NCI-H1417 treated with DMSO at 0.1 percent for 48 hours (cell line): Measurements from ENCODE around the gene OR6B1.

ENCODE experiments used
- DNase-seq: peaks from one replicate; lab custom pipeline; 2025; lab: John Stamatoyannopoulos, UW

OR6B1 gene

DNA sequence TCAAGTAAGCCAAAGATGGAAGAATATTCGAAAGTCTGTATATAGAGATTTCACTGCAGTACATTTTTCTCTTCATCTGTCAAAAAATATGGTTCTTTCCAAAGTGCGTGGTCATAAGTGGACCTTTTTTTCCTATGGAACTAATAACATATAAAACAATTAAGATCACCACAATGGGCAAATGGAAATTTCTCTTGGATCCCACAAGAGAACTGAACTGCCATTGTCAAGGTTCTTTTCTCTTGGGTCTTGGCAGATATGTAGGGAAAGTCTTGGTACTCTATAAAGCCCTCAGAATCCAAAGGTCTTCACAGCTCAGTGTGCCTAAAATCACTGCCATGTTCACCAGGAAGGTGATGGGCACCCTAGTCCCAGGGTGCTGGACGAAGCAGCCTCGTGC, at the start of gene OR6B1:
Gene OR6B1 (plus strand): TSS at position 301 of the 400 bp plus-strand sequence. CDS start 3,677 bp downstream, outside the sequence.
- no peak for DNase-seq

DNA sequence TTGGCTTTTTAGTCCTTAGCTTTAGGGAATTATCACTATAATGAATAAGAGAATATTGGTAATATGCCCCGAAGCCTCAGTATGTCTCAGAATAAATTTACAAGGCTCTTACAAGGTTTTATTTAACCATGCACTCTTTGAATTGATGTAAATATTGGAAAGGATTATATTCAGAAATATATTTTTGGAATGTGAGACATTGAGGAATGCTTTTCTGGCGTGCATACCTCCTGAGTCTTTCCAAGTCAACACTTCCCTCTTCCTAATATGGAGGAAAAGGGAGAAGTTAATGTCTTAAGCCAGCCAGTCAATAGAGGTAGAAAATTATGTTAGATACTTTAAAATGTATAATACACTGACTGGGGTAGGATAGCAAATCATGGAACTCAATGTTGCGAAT, 46.7 kb upstream of the OR6B1 start:
- DNase-seq: no peak

DNA sequence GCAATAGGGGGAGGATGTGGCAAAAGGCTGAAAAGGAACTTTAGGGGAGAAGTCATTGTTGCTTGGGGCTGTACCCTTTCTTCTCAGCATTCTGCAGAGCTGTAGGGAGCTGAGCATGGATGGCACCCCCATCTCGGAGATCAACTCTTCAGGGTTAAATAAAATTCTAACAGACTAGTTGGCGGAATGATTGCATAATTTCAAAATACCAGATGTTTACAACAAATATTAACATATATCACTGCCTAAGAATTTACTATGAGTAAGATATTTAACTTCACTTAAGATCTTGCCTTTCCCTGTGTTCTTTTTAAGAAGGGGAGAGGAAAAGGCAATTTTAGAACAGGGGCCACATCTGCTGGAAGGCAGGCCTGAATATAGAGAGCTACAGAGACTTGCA, 46.0 kb upstream of the OR6B1 start:
- DNase-seq: no peak

DNA sequence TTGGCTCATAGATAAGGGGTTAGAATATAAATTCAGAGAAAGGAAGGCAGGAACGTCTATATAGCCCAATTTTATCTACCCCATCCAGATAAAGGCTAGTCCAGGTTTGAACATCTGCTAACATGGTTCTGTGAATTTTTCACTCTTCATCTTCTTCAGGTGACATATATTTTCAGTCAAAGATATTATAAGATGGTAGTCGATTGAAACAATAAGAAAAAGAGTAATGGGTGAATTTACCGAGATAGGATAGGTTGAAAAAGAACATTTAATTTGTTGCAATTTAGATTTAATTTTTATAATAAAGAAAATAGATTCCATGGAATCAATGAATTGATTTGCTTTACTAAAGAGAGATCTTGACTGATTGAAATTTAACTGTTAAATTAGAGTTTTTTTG, 45.6 kb upstream of the OR6B1 start, which contains the start of gene OR2F1:
Gene OR2F1 (plus strand): TSS at position 301 of the 400 bp plus-strand sequence. CDS start 5,127 bp downstream, outside the sequence.
- no peak for DNase-seq

- DNase-seq: no peak
Measured at GRCh38 chr7:143958781-143959180, 41.3 kb upstream of the OR6B1 start.

GRCh38 chr7:143960813-143961610, 39.1 kb upstream of the OR6B1 start:
- no peak for DNase-seq

DNA sequence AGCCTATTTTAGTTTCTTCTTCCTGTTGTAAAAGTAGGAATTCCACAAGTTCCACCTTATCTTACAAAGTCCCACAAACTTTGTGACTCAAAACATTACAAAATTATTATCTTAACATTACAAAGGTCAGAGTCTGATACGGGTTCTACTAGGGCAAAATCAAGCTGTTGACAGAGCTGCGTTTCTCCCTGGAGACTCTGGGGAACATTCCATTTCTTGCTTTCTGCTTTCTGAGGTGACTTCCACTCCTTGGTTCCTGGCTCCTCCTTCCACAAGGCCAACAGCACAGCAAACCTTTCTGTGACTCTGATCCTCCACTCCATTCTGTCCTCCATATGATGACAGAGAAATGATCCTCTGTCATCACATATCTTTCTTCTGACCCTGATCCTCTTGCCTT, 34.8 kb upstream of the OR6B1 start:
- no peak for DNase-seq

DNA sequence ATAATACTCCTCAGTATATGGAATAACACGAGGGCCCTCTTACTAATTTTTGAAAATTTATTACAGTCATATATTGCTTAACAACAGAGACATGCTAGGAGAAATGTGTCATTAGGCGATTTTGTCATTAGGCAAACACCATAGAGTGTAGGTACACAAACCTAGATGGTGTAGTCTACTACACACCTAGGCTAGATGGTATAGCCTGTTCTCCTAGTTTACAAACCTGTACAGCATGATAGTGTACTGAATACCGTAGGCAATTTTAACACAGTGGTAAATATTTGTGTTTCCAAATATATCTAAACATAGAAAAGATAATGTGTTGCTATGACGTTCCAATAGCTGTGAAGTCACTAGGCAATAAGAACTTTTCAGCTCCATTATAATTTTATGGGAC, 32.7 kb upstream of the OR6B1 start:
- DNase-seq: no peak

DNA sequence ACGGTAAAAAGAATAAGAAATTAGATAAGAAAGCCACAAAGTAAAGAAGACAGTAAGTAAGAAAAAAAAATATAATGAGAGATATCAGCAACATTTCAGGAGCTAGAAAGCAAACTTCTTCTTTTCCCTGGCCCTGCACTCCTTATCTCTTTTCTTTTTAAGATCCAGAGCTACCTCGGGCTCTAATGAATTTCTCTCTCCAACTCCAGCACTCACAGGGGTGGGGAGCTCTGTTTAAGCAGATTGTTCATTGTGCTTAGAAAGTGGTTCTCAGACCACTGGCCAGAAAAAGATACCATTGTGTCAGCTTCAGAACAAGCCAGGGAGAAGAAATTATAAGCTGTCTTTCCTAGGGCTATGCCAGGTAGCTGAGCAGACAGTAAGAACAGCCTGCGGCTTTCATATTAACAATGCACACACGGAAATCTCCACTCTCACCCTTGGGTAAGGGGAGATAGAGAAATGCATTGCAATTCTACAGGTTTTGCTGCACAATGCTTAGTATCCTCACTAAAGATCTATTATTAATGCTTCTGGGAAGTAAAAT, 26.2 kb upstream of the OR6B1 start:
- no peak for DNase-seq

- DNase-seq: no peak
Measured at GRCh38 chr7:143974459-143974858, 25.7 kb upstream of the OR6B1 start.

DNA sequence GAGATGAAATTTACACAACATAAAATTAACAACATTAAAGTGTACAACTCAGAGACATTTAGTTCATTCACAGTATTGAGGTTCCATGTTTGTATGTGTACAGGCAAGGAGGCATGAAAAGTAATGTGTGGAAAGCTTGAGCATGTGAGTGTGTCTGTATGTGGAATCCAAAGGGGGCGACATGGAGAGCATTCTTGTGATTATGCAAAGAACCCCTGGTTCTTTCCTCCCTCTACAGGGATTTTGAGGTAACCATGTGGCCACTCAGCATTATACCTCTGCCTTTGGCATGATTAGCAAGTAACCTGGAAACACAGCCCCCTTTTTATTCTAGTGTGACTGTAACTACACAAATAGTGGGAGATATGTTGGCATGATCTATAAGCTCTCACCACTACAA, 24.5 kb upstream of the OR6B1 start:
- DNase-seq: no peak

DNA sequence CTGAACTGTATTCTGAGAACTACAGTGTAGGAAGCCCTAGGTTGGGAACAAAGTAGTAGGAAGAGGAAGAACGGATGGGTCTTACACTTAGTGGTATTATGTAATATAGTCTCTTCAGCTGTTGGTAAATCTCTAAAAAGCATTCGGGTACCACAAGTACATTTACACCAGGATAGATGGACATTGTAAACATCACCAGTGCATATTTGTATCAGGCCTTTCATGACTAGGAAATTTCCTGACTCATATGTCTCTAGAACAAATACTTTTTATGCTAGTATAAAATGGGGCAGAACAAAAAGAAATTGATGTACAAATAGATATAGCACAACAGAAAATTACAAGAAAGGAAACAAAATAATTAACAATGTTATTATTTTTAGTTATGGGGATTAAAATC, 21.5 kb upstream of the OR6B1 start:
- DNase-seq: no peak

DNA sequence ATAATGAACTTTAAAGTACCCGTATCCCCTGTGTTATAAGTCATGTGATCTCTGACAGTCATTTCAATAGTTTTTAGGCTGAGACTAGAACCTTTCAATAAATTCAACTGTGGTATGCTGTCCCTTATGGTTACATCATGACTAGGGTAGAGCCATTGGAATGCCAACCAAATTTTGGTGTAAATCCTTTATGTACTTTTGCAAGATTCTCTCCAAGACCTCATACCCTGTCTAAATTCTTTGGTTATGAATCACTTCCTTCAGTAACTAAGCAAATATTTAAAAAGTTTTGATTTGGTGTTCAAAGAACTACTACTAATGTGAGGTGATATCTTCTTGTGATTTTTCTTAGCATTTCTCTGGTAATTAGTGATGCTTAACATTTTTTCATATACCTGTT, 20.8 kb upstream of the OR6B1 start:
- no peak for DNase-seq

- no peak for DNase-seq
Measured at GRCh38 chr7:143979998-143980397, 20.1 kb upstream of the OR6B1 start.

DNA sequence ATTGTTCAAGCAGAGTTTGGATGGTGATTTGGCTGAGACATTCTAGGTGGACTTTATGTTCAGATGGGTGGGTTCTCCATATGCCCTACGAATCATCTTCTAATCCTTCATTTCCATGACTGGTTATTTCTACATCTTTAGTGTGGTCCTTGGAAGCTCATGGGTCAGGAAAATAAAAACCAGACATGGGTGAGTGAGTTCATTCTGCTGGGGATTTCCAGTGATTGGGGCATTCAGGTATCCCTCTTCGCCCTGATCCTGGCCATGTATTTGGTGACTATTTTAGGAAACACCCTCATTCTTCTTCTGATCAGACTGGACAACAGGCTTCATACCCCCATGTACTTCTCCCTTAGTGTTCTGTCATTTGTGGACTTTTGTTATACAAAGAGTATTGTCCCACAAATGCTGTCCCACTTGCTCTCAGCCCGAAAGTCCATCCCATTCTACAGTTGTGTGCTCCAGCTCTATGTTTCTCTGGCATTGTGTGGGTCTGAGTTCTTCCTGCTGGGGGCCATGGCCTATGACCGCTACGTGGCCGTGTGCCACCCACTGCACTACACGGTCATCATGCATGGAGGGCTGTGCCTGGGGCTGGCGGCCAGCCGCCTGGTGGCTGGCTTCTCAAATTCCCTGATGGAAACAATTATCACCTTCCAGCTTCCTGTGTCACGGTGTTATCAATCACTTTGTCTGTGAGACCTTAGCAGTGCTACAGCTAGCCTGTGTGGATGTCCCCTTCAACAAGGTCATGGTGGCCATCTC, 19.2 kb upstream of the OR6B1 start:
- no peak for DNase-seq

- no peak for DNase-seq
Measured at GRCh38 chr7:143983960-143984359, 16.2 kb upstream of the OR6B1 start.

GRCh38 chr7:143987513-143987912, 12.6 kb upstream of the OR6B1 start:
- no peak for DNase-seq

- DNase-seq: no peak
Measured at GRCh38 chr7:143988976-143989745, 11.0 kb upstream of the OR6B1 start.

DNA sequence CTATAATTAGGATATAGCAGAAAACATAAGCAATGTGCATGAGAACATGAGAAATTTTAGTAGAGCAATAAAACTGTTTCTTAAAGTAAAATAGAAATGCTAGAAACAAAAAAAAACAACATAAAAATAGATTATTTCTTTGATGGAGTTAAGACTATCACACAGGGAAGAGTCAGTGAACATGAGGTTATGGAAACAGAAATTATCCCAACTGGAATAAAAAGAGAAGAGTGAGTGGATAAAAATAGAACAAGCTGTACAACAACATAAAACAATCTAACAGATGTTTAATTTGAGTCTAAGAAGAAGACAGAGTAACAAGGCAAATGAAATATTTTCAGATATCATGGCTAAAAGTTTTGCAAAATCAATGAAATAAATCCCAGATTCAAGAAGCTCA, 7.5 kb upstream of the OR6B1 start:
- no peak for DNase-seq

DNA sequence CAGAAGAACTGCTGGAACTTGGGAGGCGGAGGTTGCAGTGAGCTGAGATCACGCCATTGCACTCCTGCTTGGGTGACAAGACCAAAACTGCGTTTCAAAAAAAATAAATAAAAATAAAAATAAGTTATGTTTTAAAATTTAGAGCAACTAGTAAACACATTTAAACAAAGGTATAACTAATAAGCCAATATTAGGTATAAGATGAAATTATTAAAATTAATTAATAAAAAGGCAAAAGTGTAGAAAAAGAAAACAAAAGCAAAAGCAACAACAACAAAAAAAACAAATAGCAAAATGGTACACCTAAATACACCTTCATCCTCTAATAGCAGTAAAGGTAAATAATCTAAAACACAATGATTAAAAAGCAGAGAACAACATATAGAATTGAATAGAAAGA, 6.2 kb upstream of the OR6B1 start:
- DNase-seq: no peak

DNA sequence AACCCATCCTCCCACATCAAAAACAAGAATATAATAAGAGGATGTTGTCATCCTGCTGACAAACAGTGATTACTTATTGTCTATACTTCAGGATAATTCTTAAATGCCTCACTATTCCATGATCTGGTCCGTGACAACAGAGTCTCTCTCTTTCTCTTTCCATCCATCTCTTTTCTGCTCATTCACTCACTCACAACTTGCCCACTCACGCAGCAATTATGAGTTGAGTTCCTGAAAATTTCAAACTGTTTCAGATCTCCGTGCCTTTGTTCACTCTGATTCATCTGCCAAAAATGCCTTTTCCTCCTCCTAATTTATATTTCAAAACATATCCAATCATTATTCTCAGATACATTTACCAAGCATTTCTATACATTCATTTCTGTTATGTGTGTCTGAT, 1.4 kb downstream of the OR6B1 start:
- no peak for DNase-seq

DNA sequence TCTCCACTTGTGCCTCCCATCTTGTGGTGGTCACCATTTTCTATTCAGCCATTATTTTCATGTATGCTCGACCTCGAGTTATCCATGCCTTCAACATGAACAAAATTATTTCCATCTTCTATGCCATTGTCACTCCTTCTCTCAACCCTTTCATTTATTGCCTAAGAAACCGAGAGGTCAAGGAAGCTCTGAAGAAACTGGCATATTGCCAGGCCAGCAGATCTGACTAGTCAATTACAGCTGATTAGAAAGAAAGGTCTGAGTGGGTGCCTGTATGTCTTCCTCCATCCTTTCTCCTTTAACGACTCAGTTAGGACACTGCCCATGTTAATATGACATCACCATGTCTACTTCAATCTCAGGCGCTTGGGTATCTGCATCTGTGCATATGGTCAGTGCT, 4.6 kb downstream of the OR6B1 start:
- DNase-seq: no peak
